ENCODE results near the gene PWWP2B. TPM values are rescaled to one million over a fixed set of nuclear protein-coding genes. Genes with fewer than 3 reads are reported as not detected.

PWWP2B gene
- polyA plus RNA-seq, 4 donors, result 6.6 to 21.8 (median 11.2) TPM

- no peak for DNase-seq (ENCODE audit: low read depth in 4 of 4, low spot score in 2 of 4)
Observed at GRCh38 chr10:132404911-132405462, 8.0 kb downstream of the PWWP2B start.

- no peak for DNase-seq (ENCODE audit: low read depth in 4 of 4, low spot score in 2 of 4)
Observed at GRCh38 chr10:132405463-132405991, 8.5 kb downstream of the PWWP2B start.

- no peak for DNase-seq (ENCODE audit: low read depth in 4 of 4, low spot score in 2 of 4)
Observed at GRCh38 chr10:132406181-132406580, 9.2 kb downstream of the PWWP2B start.

- DNase-seq (ENCODE audit: low read depth in 4 of 4, low spot score in 2 of 4), result no peak
Observed at GRCh38 chr10:132406750-132407149, 9.8 kb downstream of the PWWP2B start.

DNA sequence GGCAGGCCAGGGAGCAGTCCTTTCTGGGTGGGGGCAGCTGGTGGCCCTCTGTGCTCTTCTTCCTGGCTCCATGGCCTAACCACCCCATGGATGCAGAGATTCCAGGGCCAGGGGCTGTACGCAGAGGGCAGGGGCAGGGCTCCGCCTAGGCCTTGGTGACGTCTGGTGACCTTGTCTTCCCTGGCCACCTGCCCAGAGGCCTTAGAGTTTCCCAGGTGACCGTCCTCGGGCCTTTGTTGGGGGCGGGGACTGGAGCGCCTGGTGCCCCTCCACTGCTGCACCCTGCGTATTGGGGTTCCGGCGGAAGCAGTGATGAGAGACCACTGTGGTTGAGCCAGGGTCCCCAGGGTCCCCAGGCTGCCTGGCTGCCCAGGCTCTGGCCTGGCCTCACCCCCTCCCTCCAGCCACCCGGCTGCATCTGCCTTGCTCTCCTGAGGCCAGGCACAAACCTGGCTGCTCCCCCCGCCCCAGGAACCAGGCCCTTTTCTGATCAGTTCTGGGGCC is 10.3 kb downstream of the PWWP2B start:
- no peak for DNase-seq (ENCODE audit: low read depth in 4 of 4, low spot score in 2 of 4)

- no peak for DNase-seq (ENCODE audit: low read depth in 4 of 4, low spot score in 2 of 4)
Observed at GRCh38 chr10:132407846-132408278, 10.9 kb downstream of the PWWP2B start.

GRCh38 chr10:132408367-132408781 is 11.4 kb downstream of the PWWP2B start:
- no peak for DNase-seq (ENCODE audit: low read depth in 4 of 4, low spot score in 2 of 4)

DNA sequence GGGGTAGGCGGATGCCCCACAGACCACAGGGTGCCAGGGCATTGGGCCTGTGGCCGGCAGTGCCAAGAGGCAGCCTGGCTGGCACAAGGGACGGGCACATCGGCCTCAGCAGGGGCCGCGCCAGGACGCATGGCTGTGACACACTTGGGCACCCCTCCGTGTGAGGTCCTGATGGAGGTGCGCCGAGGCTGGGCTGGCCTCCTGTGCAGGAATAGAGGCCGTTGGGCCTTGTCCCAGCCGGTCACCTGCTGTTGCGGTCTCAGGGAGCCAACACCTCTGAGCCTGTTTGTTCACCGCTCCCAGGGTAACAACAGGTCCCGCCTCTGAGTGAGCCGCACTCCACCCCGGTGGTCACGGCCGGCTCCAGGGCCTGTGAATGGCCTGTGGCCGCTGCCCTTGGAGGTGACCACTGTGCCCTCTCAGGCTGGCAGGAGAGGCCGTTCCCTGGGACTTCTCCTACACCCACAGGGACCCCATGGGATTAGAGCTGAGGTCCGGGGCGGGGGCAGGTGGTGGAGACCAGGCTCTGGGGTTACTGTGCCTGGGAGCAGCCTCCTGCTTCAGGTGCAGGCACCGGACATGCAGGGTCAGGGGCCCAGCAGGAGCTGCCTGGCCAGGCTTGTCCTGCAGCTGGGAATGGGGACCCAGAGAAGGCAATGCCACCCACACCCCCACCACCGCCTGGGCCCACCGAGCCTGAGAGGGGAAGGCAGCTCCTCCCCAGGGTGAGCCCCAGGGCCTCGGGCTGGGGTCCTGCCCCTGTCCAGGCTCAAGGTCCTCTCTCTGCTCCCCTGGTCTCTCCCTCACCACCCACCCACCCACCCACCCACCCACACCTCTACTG is 12.0 kb downstream of the PWWP2B start:
- no peak for DNase-seq (ENCODE audit: low read depth in 4 of 4, low spot score in 2 of 4)

GRCh38 chr10:132409667-132410028 is 12.6 kb downstream of the PWWP2B start:
- no peak for DNase-seq (ENCODE audit: low read depth in 4 of 4, low spot score in 2 of 4)

DNA sequence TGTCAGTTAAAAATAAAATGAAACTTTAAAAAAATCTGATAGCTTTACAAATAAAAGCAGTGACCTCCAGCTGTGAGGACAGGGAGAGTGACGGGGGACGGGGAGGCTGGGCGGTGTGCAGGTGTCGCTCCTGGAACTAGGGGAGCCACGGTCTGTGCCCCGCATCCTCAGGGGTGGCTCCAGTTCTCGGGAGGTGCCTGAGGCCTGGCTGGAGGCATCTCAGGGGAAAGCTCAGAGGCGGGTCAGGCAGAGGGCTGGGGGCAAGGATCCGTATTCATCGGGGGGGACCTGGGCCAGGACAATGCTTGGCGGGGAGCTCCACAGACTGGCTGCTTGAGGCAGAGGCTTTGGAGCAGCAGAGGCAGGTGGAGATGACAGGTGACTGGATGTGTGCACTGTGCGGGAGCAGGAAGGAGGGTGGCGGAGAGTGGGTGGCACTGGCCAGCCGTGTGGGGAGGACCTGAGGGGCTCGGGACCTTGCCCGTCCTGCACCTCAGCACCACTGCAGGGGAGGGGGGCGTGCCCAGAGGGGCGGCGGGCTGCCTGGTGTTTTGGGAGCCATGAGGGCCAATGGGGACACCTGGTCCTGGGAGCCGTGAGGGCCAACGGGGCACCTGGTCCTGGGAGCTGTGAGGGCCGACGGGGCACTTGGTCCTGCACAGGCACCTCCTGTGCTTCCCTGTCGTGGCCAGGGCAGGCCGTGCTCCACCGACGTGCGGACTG is 13.2 kb downstream of the PWWP2B start:
- DNase-seq (ENCODE audit: low read depth in 4 of 4, low spot score in 2 of 4), result no peak

DNA sequence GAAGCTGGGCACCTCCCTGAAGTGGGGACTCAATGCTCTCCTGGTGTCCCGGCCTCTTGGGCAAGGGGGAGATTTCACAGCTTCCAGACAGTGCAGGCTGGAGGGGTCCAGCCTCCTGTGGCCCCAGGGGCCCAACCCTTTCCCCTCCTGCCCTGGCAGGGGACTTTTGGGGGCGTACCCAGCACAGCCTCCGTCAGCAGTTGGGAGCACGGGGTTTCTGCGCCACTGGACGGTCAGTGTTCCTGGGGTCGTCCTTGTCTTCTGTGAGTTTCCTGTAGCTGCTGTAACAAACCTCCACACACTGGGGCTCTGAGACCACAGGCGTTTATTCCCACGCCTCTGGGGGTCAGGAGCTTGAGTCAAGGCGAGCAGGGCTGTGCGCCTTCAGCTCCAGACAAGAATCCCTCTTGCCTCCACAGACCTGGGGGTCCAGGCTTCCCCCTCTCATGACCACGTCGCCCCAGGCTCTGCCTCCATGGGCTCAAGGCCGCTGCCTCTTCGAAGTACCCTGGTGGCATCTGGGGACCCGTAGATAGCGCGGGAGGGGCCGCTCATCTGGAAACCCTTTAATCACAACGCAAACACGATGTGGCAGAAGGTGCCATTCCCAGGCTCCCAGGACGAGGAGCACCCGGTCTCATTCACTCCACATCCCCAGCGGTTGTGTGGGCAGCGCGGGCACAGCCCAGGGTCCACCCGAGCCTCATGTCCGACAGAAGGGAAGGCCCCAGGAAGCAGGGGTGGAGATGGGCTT is 14.0 kb downstream of the PWWP2B start:
- DNase-seq (ENCODE audit: low read depth in 4 of 4, low spot score in 2 of 4), result no peak

DNA sequence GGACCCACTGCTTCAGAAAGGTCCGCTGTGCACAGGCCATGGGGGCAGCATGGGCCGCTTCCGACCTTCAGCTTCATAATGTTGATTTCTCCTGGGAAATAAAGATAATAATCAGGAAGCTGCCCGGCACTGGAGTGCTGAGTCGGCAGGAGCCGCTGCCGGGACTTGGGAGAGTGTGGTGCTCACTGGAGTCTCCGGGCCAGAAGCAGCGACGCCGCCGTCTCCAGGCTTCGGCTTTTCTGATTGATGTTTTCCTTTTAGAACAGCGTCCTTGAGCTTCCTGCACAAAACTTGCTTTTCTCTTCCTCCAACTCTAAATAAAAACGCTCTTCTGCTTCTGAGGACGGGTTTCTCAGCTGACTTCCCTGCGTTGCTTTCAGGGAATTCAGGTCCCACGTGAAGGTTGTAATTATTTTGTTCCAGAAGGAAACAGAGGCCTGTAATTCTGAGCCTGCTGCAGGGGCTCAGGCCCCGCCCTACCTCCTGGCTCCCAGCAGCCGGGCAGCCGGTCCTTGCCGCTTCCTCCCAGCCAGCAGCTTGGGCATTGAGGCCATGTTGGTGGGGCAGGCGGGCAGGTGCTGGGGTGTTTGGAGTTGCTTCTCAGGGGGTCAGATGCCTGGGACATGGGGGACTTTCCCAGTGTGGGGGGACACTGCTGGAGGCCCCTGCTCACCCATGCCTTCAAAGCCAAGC is 14.7 kb downstream of the PWWP2B start:
- no peak for DNase-seq (ENCODE audit: low read depth in 4 of 4, low spot score in 2 of 4)

GRCh38 chr10:132412316-132413192 is 15.6 kb downstream of the PWWP2B start:
- DNase-seq (ENCODE audit: low read depth in 4 of 4, low spot score in 2 of 4), result no peak

- DNase-seq (ENCODE audit: low read depth in 4 of 4, low spot score in 2 of 4), result no peak
Observed at GRCh38 chr10:132413226-132414205, 16.5 kb downstream of the PWWP2B start.

GRCh38 chr10:132414402-132415016 is 17.5 kb downstream of the PWWP2B start:
- DNase-seq (ENCODE audit: low read depth in 4 of 4, low spot score in 2 of 4), result no peak

GRCh38 chr10:132415255-132415654 is 18.3 kb downstream of the PWWP2B start:
- DNase-seq (ENCODE audit: low read depth in 4 of 4, low spot score in 2 of 4), result no peak

GRCh38 chr10:132415956-132416355 is 19.0 kb downstream of the PWWP2B start:
- no peak for DNase-seq (ENCODE audit: low read depth in 4 of 4, low spot score in 2 of 4)
